K562 (cell line): Measurements from ENCODE around the gene GALNT9. TPM values are rescaled to one million over a fixed set of nuclear protein-coding genes. Genes with fewer than 3 reads are reported as not detected.

ENCODE experiments used
- ATAC-seq: fragments of 200-7000 bp; cut with Tn5 transposase; 3 replicates; pipeline ENCODE4 v1.9.1; 2020; ENCODE audit warnings: moderate library complexity
- BruUV-seq: library from RNA; stranded (reverse); fragments of 400-500 nt; replicated peaks from 2 replicates; lab custom pipeline; 2021; lab: Mats Ljungman, UMichigan
- CTCF ChIA-PET: fragments of 300-600 bp; formaldehyde crosslinking; extraction: SDS; loops from one replicate; lab custom pipeline; 2021; ENCODE audit warnings: low intra/inter-chr PET ratio; lab: Yijun Ruan, JAX
- POLR2A ChIA-PET: fragments of 300-600, 350-650 bp; sonication (Branson Sonifier 250); formaldehyde crosslinking; extraction: SDS; loops from one replicate; lab custom pipeline; 2021; ENCODE audit warnings: antibody characterized with exemption, inconsistent platforms; lab: Yijun Ruan, JAX
- DNase-seq, 4 experiments: peaks; one replicate each; pipeline versions ENCODE4 v3.0.0 to v3.0.0-alpha.2; 2011 to 2018; ENCODE audit warnings: low spot score in 3 of 4, mixed read lengths in 3 of 4; ENCODE audit errors: extremely low read depth in 1 of 4
- FAIRE-seq: peaks from 2 replicates; lab custom pipeline; 2011; peaks lifted over from hg19 to GRCh38; lab: Jason Lieb, UNC
- H2AFZ ChIP-seq: 2 replicates; pipeline ENCODE4 v1.6.0; 2011; ENCODE audit warnings: low read depth, low read length, control low read depth, inconsistent platforms
- H3K27ac ChIP-seq: fragments of 200-600 bp; 3 replicates; pipeline ENCODE4 v1.8.0; 2011; ENCODE audit warnings: low read depth, mild to moderate bottlenecking, control low read depth, inconsistent platforms, low read length, moderate library complexity, mixed read lengths; ENCODE audit errors: extremely low read depth
- H3K27me3 ChIP-seq, 2 experiments: fragments of 300-600 bp in 1 of 2; 2 replicates in 1 of 2; 3 replicates in 1 of 2; pipeline versions ENCODE4 v1.6.0 to v1.8.0; 2011; ENCODE audit warnings: inconsistent platforms in 2 of 2, low read length in 2 of 2, mild to moderate bottlenecking in 1 of 2, mixed read lengths in 1 of 2, moderate library complexity in 1 of 2; ENCODE audit not compliant: control insufficient read depth in 2 of 2, insufficient read depth in 2 of 2
- H3K36me3 ChIP-seq: fragments of 300-600 bp; 3 replicates; pipeline ENCODE4 v1.8.0; 2011; ENCODE audit warnings: mild to moderate bottlenecking, low read length, inconsistent platforms; ENCODE audit not compliant: control insufficient read depth, insufficient read depth
- H3K4me1 ChIP-seq, 2 experiments: fragments of 200-600 bp in 1 of 2; replicated peaks in 1 of 2; 2 replicates in 1 of 2; 3 replicates in 1 of 2; pipeline versions ENCODE4 v1.5.1 to v1.8.0; 2011; ENCODE audit warnings: inconsistent platforms in 2 of 2, low read length in 2 of 2, mild to moderate bottlenecking in 1 of 2, mixed read lengths in 1 of 2, moderate library complexity in 1 of 2; ENCODE audit not compliant: control insufficient read depth in 2 of 2, insufficient read depth in 2 of 2
- H3K4me2 ChIP-seq: 2 replicates; pipeline ENCODE4 v1.6.1; 2011; ENCODE audit warnings: low read length, control low read depth, inconsistent platforms, mixed read lengths; ENCODE audit not compliant: insufficient read depth
- H3K4me3 ChIP-seq: fragments of 200-600 bp; sonication (generic), shearing (Covaris generic); 2 replicates; pipeline ENCODE4 v1.5.1; 2016; ENCODE audit warnings: control low read depth, inconsistent platforms
- H3K79me2 ChIP-seq: fragments of 200-600 bp; 3 replicates; pipeline ENCODE4 v1.8.0; 2011; ENCODE audit warnings: low read length, inconsistent platforms; ENCODE audit not compliant: control insufficient read depth, insufficient read depth
- H3K9ac ChIP-seq, 2 experiments: 2 replicates each; pipeline versions ENCODE4 v1.6.0 to v1.6.1; 2011; ENCODE audit warnings: low read depth in 2 of 2, low read length in 2 of 2, control low read depth in 1 of 2, inconsistent platforms in 1 of 2, mild to moderate bottlenecking in 1 of 2, mixed read lengths in 1 of 2; ENCODE audit not compliant: insufficient read depth in 1 of 2
- H3K9me1 ChIP-seq: one replicate; pipeline ENCODE4 v1.6.0; 2011; ENCODE audit warnings: inconsistent platforms, mild to moderate bottlenecking, low read length, moderate library complexity; ENCODE audit not compliant: control insufficient read depth, insufficient read depth
- H3K9me3 ChIP-seq: replicated peaks from 2 replicates; pipeline ENCODE4 v1.5.1; 2011; ENCODE audit warnings: low read depth, low read length, inconsistent platforms; ENCODE audit not compliant: control insufficient read depth, insufficient read depth
- H4K20me1 ChIP-seq: replicated peaks from 2 replicates; pipeline ENCODE4 v1.6.1; 2011; ENCODE audit warnings: low read length, inconsistent platforms, mixed read lengths; ENCODE audit not compliant: control insufficient read depth, insufficient read depth
- DMBX1 ChIP-seq: fragments of 250-450 bp; sonication (Bioruptor Pico); IDR thresholded peaks from 2 replicates; pipeline ENCODE4 v1.8.0; 2022; ENCODE audit warnings: inconsistent platforms, mild to moderate bottlenecking, moderate library complexity, borderline replicate concordance
- ETV6 ChIP-seq, 3 experiments: fragments of 150-350 bp in 1 of 3; sonication (generic) in 1 of 3; formaldehyde crosslinking in 1 of 3; IDR thresholded peaks; 2 replicates each; pipeline versions ENCODE4 v1.6.1 to v1.8.0; 2014 to 2022; ENCODE audit warnings: borderline replicate concordance in 2 of 3, low read depth in 2 of 3, antibody characterized with exemption in 1 of 3, low read length in 1 of 3, mild to moderate bottlenecking in 1 of 3, missing genetic modification reagents in 1 of 3
- LEF1 ChIP-seq: fragments of 450-650 bp; IDR thresholded peaks from 2 replicates; pipeline ENCODE4 v1.6.1; 2016; ENCODE audit warnings: mild to moderate bottlenecking
- MLLT1 ChIP-seq, 2 experiments: fragments of 450-650 bp; IDR thresholded peaks; 2 replicates each; pipeline ENCODE4 v1.6.1; 2016
- STAT5A ChIP-seq: IDR thresholded peaks from 2 replicates; pipeline ENCODE4 v1.6.1; 2012; ENCODE audit warnings: low read length, inconsistent platforms, borderline replicate concordance
- ZNF644 ChIP-seq: fragments of 200-800 bp; sonication (Bioruptor generic); IDR thresholded peaks from 2 replicates; pipeline ENCODE4 v1.6.1; 2016; ENCODE audit warnings: low read depth, missing genetic modification characterization, missing compliant biosample characterization
- WGBS: fragments of 100-300 bp; shearing (Covaris generic); methylation state at CpG from one replicate; pipeline ENCODE4 v1.1.6; 2016; ENCODE audit warnings: low coverage, mixed read lengths; ENCODE audit not compliant: insufficient coverage; ENCODE audit errors: missing lambda C conversion rate; 5-methylcytosine and 5-hydroxymethylcytosine counted together
- in situ Hi-C: fragments of 300-500 bp; cut with MboI; formaldehyde crosslinking; loops from 4 replicates; pipeline ENCODE4 v1.15.0; 2018; ENCODE audit warnings: inconsistent platforms, mixed read lengths
- intact Hi-C: fragments of 100-400 bp; cut with micrococcal nuclease; formaldehyde crosslinking; loops from 2 replicates; pipeline ENCODE4 v1.14.2; 2022
- polyA plus RNA-seq, 8 experiments: library from polyadenylated mRNA; depleted of rRNA in 4 of 8; stranded (reverse) in 5 of 8; unstranded in 3 of 8; fragments of >200 nt; fragmentation: Nextera tagmentation in 2 of 8; fragmentation: Illumina TruSeq in 1 of 8; extraction: Ambion mirVana in 2 of 8; extraction: Trizol in 1 of 8; gene quantifications; 2 replicates each; pipeline versions ENCODE4 v1.2.1 to v1.2.3, GENCODE V29; 2011 to 2014; ENCODE audit warnings: inconsistent platforms in 1 of 8, missing spikeins in 1 of 8
- total RNA-seq, 7 experiments: library from RNA; depleted of rRNA in 6 of 7; stranded (reverse); fragments of >200 nt in 6 of 7; fragmentation: Illumina TruSeq in 2 of 7; extraction: Trizol in 2 of 7; gene quantifications; 2 replicates each; pipeline versions ENCODE4 v1.2.1 to v1.2.3, GENCODE V29; 2011 to 2021; ENCODE audit warnings: low replicate concordance in 1 of 7
- TF ChIP-seq, protein P1 (sequence below): fragments of 450-650 bp; IDR thresholded peaks from 2 replicates; pipeline ENCODE4 v1.6.1; 2016; ENCODE audit warnings: low read depth

The GALNT9 gene
- total and polyA plus RNA-seq, 9 of the 15 experiments (the other 6 are each of a cell fraction or from before 2014, with no cell fraction given): not detected

- peak in 1 of 2 experiments; percentile 36; a peak in 1 of 4 replicates for TF ChIP-seq MLLT1 (IDR thresholded peaks at IDR 0.05)
These were observed 172.6 kb downstream of the GALNT9 start (continued) for GRCh38 chr12:132156573-132157325.

DNA sequence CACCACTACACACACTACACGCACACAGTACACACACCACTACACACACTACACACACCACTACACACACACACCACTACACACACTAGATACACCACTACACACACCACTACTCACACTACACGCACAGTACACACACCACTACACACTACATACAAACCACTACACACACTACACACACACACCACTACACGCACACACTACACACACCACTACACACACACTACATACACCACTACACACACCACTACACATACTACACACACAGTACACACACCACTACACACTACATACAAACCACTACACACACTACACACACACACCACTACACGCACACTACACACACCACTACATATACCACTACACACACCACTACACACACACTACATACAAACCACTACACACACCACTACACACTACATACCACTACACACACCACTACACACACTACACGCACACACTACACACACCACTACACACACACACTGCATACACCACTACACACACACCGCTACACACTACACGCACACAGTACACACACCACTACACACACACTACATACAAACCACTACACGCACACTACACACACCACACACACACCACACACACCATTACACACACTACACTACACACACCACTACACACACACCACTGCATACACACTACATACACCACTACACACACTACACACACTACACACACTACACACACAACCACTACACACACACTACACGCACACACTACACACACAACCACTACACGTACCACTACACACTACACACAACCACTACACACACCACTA lies 173.4 kb downstream of the GALNT9 start:
- WGBS: 92% methylated on average over 9 of the region's 10 CpGs
- Histone ChIP-seq H3K4me2 (no peak overlapping the region), H3K9ac (no peak overlapping the region), H2AFZ (no peak overlapping the region), H3K9me1 (no peaks in the 10 kb centered on the region), H3K36me3 (peaks cover 44% of the 10 kb centered on the region), H3K9me3 (peaks cover 23% of the 10 kb centered on the region), H4K20me1 (no peaks in the 10 kb centered on the region; the same call in 1 of the 2 replicates), H3K4me1 (peaks cover 0 to 47% of the 10 kb centered on the region in 2 experiments; a peak in 2 of 5 replicates), H3K27ac (no peak overlapping the region), H3K4me3 (no peak overlapping the region), H3K27me3 (no peaks in the 10 kb centered on the region; a peak in 1 of 5 replicates), H3K79me2 (no peaks in the 10 kb centered on the region)
- BruUV-seq: no TSS peak
- POLR2A ChIA-PET: interaction anchor here (0.7 kb wide), 1 partner anchor 978 kb away, joined by 4 read pairs; no protein-coding TSS in a partner anchor
- FAIRE-seq (peak; percentile 93), ATAC-seq (no peak), DNase-seq (no peak)
- intact Hi-C loops: loop anchor here (10.0 kb wide), 2 partner anchors 59 to 259 kb away; no protein-coding TSS in a partner anchor
- CTCF ChIA-PET: no interaction called here
- in situ Hi-C loops: no loop called here
- TF ChIP-seq ETV6 (IDR thresholded peaks at IDR 0.05; ENCODE audit: borderline replicate concordance in 1 of 2, low read depth in 2 of 2, low read length in 1 of 2) (no peak), ETV6 (CRISPR knock-in tag; IDR thresholded peaks at IDR 0.05; ENCODE audit: borderline replicate concordance) (no peak), STAT5A (no peak), LEF1 (no peak), ZNF644 (no peak), DMBX1 (CRISPR knock-in tag) (no peak)
- TF ChIP-seq, protein P1, sequence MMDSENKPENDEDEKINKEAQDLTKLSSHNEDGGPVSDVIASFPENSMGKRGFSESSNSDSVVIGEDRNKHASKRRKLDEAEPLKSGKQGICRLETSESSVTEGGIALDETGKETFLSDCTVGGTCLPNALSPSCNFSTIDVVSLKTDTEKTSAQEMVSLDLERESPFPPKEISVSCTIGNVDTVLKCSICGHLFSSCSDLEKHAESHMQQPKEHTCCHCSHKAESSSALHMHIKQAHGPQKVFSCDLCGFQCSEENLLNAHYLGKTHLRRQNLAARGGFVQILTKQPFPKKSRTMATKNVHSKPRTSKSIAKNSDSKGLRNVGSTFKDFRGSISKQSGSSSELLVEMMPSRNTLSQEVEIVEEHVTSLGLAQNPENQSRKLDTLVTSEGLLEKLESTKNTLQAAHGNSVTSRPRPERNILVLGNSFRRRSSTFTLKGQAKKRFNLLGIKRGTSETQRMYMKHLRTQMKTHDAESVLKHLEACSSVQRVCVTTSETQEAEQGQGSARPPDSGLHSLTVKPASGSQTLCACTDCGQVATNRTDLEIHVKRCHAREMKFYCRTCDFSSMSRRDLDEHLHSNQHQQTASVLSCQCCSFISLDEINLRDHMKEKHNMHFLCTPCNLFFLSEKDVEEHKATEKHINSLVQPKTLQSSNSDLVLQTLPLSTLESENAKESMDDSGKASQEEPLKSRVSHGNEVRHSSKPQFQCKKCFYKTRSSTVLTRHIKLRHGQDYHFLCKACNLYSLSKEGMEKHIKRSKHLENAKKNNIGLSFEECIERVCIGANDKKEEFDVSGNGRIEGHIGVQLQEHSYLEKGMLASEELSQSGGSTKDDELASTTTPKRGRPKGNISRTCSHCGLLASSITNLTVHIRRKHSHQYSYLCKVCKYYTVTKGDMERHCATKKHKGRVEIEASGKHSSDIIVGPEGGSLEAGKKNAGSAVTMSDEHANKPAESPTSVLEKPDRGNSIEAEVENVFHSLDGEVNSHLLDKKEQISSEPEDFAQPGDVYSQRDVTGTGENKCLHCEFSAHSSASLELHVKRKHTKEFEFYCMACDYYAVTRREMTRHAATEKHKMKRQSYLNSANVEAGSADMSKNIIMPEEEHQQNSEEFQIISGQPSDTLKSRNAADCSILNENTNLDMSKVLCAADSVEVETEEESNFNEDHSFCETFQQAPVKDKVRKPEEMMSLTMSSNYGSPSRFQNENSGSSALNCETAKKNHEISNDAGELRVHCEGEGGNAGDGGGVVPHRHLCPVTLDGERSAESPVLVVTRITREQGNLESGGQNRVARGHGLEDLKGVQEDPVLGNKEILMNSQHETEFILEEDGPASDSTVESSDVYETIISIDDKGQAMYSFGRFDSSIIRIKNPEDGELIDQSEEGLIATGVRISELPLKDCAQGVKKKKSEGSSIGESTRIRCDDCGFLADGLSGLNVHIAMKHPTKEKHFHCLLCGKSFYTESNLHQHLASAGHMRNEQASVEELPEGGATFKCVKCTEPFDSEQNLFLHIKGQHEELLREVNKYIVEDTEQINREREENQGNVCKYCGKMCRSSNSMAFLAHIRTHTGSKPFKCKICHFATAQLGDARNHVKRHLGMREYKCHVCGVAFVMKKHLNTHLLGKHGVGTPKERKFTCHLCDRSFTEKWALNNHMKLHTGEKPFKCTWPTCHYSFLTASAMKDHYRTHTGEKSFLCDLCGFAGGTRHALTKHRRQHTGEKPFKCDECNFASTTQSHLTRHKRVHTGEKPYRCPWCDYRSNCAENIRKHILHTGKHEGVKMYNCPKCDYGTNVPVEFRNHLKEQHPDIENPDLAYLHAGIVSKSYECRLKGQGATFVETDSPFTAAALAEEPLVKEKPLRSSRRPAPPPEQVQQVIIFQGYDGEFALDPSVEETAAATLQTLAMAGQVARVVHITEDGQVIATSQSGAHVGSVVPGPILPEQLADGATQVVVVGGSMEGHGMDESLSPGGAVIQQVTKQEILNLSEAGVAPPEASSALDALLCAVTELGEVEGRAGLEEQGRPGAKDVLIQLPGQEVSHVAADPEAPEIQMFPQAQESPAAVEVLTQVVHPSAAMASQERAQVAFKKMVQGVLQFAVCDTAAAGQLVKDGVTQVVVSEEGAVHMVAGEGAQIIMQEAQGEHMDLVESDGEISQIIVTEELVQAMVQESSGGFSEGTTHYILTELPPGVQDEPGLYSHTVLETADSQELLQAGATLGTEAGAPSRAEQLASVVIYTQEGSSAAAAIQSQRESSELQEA: no peak
